ENCODE results near the gene CCL11.

DNA sequence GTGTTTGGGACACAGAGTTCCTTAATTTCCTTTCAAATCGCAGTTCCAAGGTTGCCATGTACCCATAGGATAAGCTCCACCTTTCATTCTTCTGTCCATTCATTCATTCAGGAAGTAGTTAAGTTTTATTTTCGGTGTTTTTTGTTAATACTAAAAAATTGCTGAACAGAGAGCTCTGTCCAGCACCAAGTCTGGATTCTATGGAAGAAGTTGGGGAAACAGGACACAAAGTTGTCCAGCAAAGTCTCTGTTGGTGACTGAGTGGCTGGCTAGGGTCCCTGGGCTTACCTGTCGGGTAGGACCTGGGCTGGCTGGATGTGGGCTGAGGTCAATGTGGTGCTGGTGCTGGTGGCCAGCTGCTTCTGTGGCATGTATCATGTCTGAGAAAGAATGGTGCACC is 48.1 kb upstream of the CCL11 start:
- no peak for TF ChIP-seq POLR2A (IDR thresholded peaks at IDR 0.05; ENCODE audit: low read depth, low read length)
- no peak for TF ChIP-seq TAF1 (IDR thresholded peaks at IDR 0.05; ENCODE audit: low read depth, low read length)
- TF ChIP-seq SPI1 (IDR thresholded peaks at IDR 0.05; ENCODE audit: low read depth, low read length), result no peak

All from GM12891 (cell line).